Right ventricle myocardium superior (tissue), 1 donor: ENCODE measurements around the gene MATN1. TPM values are rescaled to one million over a fixed set of nuclear protein-coding genes. Genes with fewer than 3 reads are reported as not detected.

Source experiments
- ATAC-seq: fragments of 200-7000 bp; cut with Tn5 transposase; one replicate; pipeline ENCODE4 v1.9.1; 2020; ENCODE audit warnings: mild to moderate bottlenecking; ENCODE audit not compliant: poor library complexity
- DNase-seq: peaks from one replicate; pipeline ENCODE4 v3.0.0-alpha.2; 2020
- intact Hi-C: fragments of 100-400 bp; cut with DNase I; formaldehyde crosslinking; loops from one replicate; pipeline ENCODE4 v1.11.2; 2022
- total RNA-seq: library from RNA; stranded (reverse); fragmentation: NEBNext Ultra II Directional; extraction: Animal tissue kit (Norgen Biotek cat#: 25700); gene quantifications from one replicate; pipeline ENCODE4 v1.2.1, GENCODE V29; 2021
- donor health status: DM: no; HTN: yes; CAD: no; lungs with severe emphysema.

MATN1 gene
- total RNA-seq, 1 donor from 2014 or later: not detected

DNA sequence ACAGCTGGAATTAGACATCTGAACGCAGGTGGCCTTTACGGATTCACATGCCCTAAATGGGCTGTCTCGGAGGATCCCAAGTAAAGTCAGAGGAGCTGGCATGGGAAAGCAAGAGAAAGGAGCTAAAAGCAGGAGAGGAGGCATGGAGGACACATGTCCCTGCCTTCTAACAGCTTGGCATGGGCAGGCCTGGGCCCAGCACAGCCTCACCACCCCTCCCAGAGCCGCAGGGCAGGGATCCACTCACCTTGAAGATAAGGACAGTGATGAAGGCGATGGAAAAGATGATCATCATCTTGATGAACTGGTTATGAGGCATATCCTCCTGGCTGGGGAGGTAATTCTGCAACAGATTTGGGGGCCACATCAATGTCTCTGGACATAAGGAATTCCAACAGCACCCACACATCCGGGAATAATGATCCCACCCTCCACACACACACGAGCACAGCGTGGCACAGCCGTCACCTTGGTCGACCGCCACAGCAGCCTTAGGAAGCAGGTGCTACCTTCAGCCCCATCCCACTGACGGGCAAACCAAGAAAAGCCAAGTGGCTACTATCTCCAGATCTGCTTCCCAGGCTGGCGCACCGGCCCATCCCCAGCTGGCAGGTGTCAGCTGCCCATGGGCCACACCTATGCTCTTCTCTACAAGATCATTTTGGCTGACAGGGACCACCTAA is 14.1 kb upstream of the MATN1 start:
- no peak for ATAC-seq
- intact Hi-C loops: no loop called here
- DNase-seq: no peak

DNA sequence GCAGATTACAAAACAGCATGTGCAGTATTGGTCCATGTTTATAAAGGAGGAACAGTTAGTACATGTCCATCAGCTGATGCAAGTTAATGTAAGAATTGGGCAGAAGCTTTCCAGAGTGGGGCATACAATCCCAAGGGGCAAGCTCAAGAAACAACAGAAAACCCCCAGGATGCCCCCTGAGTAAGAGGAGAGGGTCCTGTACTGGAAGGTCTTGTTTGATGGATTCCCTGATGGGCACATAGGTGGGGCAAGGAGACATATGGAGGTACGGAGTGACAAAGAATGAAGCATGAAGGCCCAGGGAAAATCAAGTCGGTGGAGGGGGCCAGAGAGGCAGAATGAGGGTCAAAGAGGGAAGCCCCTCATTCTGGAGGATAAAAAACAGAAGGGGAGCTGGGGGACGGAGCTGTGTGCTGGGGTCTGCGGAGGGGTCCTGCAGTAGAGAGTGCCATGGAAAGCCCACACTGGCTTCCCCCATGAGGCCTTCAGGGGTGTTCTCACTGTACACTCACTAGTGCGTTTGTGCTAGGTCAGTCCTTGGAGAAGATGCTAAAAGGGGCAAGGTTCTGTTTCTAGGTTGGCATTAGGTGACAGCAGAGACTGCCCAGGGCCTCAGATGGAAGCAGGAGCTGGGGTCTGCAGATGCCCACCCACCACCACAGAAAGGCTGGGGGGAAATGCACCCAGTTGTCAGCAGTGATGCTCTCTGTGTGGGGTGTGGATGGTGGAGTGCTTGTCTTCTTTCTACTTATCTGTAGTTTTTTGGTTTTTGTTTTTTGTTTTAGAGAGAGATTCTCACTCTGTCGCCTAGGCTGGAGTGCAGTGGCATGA is 12.5 kb upstream of the MATN1 start:
- intact Hi-C loops: no loop called here
- no peak for DNase-seq
- ATAC-seq: no peak

DNA sequence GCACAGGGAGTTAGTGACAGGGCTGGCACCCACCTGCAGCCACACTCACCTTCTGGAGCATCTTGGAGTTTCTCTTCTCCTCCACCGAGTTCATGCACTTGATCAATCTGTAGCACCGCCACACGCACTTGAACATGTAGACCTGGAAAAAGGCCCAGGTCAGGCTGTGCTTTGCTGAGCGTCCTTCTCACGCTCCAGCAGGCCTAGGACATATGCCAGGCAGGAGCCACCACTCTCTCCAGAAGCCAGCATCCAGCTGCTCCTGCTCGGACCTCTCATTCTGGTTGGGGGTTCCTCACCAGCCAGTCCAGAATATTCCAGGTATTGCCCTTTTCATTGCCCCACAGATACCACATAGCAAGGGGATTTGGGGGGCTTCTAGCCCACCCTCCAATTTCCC is 11.7 kb upstream of the MATN1 start:
- intact Hi-C loops: no loop called here
- DNase-seq: peak; percentile 65

DNA sequence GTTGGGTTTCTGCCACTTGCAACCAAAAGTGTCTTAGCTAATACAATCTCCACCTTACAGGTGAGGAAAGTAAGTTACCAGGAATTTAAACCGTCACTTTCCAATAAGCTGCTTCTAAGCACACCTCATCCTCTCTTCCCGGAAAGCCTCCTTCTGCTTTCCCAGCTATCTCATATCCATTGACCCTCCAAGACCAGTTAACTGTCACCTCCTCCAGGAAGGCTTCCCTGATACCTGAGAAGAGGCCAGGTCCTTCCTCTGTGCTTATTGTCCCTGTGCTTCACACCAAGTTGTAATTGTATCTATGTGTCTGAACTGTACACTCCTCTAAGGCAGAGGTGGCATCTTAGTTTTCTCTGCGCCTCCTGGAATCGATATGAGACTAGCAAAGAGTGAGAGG is 11.2 kb upstream of the MATN1 start:
- ATAC-seq: no peak
- DNase-seq: no peak
- intact Hi-C loops: no loop called here

More for the DNA sequence above, 11.7 kb upstream of the MATN1 start:
- peak; percentile 87 for ATAC-seq

DNA sequence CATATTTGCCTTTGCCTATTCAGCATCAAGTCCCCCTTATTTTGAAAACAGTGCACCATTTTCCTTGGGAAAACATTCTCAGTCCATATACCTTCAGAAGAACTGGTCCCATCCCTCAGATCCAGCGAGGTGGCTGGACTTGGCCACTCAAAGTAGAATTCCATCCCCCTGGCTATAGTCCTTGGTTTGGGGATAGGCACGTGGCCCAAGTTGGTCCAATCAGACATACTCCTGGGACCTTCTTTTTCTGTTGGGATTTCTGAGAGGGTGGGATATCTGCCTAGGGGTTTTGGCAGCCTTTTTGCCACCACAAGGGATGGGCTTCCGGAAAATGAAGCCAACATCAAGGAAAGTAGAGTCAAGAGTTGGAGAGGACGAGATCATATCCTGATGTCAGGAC is 10.7 kb upstream of the MATN1 start:
- ATAC-seq (no peak), DNase-seq (no peak)
- intact Hi-C loops: no loop called here

DNA sequence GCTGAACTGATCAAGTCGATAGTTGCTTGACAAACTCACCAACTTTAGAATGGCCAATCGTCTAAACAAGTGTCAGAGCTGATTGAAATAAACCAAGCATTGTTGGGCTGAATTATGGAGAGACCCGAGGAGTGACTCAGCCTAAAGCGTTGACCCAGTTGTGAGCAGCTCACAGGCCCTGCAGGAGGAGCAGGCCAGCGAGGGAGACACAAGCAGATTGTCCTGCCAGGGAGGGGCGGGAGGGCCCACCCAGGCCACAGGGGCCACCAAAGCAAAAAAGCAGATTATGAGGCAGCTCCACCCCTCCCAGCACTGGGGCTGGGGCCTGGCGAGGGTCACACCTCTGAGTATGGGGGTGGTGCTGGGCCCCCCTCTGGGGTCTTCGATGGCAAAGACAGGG is 10.1 kb upstream of the MATN1 start:
- DNase-seq (no peak), ATAC-seq (no peak)
- intact Hi-C loops: no loop called here

DNA sequence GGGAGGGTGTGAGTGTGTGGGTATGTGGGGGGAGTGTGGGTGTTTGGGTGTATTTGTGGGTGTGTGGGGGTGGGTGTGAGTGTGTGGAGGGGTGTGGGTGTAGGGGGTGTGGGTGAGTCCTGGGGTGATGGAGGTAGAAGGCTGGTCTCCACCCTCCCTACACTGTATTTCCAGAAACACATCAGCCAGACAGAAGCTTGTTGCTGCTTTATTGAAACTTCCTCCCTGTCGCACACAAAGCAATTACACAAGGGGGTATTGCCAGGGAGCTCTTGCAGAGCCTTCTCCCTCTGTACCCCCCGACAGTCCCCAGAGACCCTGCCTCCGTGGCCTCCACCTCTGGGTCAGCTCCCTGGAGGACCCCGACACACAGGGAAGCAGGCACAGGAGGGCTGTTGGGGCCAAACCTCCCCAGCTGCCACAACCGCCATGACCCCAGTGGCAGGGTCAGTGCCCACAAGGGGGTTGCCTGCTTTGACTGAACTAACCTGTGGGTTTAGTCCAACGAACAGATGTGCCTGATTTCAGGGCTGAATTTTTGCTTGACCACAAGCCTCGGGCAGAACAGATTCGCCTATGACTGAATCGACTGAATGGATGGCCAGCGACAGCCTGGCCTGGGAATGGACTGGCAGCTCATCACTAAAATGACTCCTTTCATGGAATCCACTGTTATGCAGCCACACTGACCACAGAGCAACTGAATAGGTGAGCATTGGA is 9.1 kb upstream of the MATN1 start:
- DNase-seq: no peak
- intact Hi-C loops: no loop called here
- no peak for ATAC-seq

DNA sequence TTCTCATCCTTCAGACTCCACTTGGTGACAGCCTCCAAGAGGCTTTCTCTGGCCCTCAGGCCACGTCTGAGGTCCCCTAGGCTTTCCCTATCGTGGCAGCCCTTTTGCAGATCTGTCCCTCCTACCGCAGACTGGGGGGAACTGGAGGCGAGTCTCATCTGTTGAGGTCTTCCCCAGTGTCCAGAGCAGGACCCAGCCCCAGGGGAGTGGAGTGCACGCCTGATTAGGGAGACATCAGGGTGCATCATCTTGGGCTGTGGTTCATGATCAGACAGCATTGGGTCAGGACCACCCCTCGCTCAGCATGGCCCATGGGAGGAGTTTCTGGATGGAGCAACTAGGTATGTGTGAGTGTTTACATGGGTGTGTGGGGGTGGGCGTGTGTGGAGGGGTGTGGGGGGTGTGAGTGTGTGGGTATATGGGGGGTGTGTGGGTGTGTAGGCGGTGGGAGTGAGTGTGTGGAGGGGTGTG is 8.5 kb upstream of the MATN1 start:
- intact Hi-C loops: no loop called here
- no peak for ATAC-seq

DNA sequence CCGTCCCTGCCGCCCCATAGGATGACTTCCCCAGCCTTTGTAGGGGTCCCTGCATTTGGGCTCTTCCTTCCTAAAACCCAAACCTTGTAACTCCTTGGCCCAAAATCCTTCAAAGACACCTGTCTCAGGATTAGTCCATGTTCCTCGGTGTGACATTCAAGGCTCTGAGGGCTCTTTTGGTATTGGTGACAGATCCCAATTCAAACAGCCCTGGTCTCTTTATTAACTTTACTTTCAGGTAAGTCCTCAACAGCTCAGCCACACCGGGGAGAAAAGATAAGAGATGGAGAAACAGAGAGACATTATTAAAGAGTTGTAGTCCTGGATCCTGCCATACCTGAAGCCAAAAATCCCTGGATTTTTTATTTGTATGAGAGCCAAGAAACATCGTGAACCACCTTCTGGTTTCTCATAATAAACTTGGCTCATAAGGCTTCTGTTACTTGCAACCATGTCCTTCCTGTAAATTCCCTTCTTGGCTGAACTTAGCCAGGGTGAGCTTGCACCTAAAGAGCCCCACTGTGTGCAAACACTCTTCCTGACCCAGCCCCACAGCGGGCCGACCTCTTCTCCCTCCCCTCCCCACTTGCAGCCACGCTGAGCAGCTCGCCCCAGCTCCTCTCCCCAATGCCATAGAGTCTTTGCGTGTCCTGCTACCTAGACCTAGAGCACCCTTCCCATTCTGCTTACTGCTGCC is 7.9 kb upstream of the MATN1 start:
- intact Hi-C loops: no loop called here
- no peak for DNase-seq
- ATAC-seq: no peak

More for the DNA sequence above, 8.5 kb upstream of the MATN1 start:
- no peak for DNase-seq

DNA sequence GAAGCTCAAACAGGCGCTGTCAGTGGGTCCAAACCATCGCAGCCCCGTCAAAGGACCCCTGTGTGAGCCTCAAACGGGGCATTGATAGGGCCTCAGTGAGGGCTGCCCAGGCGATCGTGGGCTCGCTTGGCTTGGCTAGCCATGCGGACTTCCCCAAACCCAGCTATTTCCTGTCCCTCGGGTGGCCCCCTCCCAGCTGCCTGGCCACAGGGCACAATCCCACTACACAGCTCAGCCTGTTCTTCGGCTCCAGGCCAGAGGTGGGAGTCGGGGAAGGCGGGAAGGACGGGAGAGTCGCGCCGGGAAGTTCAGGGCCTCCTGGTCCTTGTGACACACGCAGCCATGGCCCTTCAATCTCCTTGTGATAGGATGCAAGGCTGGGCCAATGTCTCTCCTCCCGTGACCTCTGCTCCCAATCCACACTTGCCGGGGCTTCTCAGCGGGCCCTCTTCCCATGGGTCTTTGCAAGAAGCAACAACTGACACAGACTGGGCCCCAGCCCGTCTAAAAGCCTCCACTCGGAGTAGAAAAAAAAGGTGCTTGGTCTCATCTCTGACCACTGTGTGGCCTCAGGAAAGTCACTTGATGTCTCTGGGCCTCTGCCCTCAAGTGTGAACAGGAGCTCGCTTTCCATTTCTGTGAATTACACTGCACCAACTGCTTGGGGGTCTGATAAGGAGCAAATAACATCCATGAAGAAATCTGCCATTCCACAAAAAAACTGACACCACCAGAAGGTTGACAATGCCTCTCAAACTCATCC is 7.1 kb upstream of the MATN1 start:
- no peak for ATAC-seq
- DNase-seq: no peak
- intact Hi-C loops: no loop called here

DNA sequence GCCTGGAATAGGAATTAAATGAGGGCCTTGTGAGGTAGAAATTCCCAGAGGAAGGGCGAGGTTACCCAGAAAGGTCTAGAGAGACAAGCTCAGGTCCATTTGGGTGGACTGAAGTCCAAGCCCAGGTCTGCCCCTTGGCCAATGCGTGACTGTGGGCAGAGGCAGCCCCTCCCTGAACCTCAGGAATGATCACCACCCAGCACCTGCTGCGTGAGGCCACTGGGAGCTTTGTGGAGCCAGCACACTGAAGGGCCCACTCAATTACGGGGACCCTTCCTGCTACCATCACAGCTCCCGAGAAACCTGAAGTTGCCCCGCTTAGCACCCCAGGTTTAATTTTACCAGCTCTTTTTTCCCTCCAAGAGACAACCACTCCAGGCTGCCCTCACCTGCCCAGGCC is 6.5 kb upstream of the MATN1 start:
- intact Hi-C loops: no loop called here
- ATAC-seq (no peak), DNase-seq (no peak)

DNA sequence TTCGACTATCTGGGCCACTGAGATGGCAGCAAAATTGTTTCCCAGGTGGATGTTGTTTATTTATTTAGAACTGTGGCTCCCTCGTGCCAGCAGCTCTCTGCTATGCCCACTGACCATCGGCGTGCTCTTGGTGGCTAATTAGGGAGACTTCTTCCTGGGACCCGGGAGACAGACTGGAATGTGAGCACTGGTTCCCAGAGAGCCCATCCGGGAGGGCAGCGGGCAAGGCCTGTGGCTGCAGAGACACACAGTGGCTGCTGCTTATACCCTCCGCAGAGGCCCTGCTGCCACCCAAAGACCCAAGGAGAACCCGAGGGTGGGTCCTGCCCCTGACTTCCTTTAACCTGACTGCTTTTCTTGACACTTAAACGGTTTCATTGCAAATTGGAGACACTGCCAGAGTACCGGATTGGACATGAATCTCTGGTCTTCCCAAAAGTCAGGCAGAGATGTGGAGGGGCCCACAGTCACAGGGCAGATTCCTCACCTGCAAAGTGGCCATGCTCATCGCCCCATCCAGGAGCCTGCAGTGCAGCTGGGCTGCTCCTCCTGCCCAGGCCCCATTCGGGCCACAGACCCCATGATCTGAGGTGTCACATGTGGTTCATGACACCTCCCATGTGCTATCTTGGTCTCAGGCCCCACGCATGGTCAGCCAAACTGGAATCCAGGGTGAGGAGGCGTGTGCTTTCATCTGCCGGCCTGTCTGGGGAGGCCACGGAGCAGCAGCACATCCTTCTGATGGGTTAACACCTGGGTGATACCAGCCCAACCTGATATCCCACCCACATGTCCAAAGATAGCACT is 5.7 kb upstream of the MATN1 start:
- DNase-seq (no peak), ATAC-seq (no peak)
- intact Hi-C loops: no loop called here

DNA sequence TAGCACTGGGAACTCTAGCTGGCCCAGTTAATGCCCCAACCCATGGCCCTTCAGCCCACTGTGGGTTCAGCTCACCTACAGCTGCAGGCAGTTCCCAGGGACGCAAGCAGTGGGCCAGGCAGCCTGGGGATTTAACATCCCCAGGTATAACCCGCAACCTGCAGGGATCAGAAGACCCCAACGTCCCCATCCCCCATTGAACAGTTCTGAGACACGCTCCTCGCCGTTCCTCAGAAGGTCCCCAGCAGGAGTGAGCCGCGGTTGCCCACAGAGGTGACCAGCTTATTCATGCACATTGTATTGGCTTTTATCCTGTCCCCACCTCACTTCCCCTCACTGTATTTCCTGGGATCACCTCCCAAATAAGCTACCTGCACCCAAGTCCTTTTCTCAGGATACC is 5.0 kb upstream of the MATN1 start:
- ATAC-seq: no peak
- DNase-seq: no peak
- intact Hi-C loops: no loop called here

DNA sequence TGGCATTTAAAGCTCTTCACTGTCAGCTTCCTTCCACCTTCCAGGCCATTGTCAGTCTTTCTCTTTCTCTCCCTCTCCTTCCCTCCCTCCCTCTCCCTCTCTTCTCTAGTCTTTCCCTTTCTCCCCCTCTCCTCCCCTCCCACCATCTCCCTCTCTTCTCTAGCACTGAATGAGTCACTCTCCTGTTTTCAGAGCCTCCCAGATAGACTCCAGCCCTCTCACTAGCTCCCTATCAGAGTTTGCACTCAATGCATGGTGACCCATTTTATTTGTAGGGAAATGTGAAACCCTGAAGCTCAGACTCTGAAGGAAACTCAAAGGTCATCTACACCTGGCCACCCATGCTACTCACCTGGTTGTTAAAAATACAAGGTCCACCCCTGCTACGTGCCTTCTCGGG is 4.4 kb upstream of the MATN1 start:
- ATAC-seq (no peak), DNase-seq (no peak)
- intact Hi-C loops: no loop called here

DNA sequence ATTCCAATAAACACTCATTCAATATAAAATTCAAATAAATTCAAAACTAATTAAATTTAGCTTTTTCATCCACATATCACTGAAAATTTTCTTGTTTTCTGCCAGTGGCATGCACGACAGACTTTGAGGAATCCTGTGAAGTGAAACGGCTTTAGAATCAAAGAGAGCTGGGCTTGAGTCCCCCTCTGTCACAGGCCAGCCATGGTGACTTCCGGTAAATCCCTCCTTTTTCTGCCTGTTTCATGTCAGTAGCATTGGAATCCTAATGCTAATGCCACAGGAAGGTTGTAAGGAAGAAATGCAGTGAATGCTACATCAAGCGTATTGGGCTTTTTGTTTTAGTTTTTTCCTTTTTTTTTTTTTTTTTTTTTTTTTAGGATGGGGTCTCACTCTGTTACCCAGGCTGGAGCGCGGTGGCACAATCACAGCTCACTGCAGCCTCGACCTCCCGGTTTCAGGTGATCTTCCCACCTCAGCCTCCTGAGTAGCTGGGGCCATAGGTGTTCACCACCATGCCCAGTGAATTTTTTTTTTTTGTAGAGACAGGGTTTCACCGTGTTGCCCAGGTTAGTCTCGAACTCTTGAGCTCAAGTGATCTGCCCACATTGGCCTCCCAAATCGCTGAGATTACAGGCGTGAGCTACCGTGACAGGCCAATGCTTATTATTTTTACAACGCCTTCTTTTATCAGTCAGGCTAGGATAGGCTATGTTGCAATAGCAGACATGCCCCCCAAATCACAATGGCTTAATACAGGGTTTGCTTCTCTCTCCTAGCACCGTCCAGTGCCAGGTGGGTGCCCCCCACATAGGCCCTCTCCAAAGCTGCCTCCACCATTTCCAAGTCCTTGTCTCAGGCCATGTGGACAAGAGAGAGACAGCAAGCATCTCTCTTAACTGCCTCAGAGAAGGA is 3.6 kb upstream of the MATN1 start:
- DNase-seq (no peak), ATAC-seq (no peak)
- intact Hi-C loops: no loop called here

DNA sequence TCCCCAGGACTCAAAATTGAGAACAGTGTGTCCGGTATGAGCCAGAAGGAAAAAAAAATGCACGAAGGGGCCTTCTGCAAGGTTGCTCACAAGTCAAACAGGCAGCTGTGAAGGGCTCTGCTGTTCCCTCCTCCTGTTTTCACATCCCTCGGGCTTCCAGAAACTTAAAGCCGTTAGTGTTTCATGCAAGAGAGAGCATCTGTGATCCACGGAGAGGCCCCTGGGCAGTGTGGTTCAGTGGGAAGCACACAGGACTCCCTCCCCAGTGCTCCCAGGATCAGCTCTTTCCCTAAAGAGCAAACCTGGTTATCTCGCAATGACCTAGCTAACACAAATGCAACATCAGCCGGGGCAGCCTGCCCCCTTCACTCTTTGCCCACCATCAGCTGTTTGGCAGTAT is 2.9 kb upstream of the MATN1 start:
- DNase-seq (no peak), ATAC-seq (no peak)
- intact Hi-C loops: no loop called here
